ES-I3 (cell line): ENCODE measurements around the gene ALKBH7.
A peak's percentile ranks its signal among the peaks of the same experiment; 100 is the strongest.
"Not testable (repeated sequence)": the region's sequence is repeated elsewhere in the genome, so short reads cannot be mapped to it uniquely, and the experiment has no call there.

Experiments used
- H3K36me3 ChIP-seq: 2 replicates; pipeline ENCODE4 v1.6.1; 2013; ENCODE audit warnings: mild to moderate bottlenecking, low read length, control low read depth, moderate library complexity; ENCODE audit not compliant: insufficient read depth
- H3K4me1 ChIP-seq: 2 replicates; pipeline ENCODE4 v1.6.1; 2013; ENCODE audit warnings: mild to moderate bottlenecking, control low read depth, low read length; ENCODE audit not compliant: insufficient read depth
- H3K9ac ChIP-seq: 2 replicates; pipeline ENCODE4 v1.6.1; 2013; ENCODE audit warnings: low read depth, mild to moderate bottlenecking, low read length, moderate library complexity
- H3K9me3 ChIP-seq: 2 replicates; pipeline ENCODE4 v1.6.1; 2013; ENCODE audit warnings: mild to moderate bottlenecking, low read length, moderate library complexity; ENCODE audit not compliant: control insufficient read depth, insufficient read depth

The ALKBH7 gene

GRCh38 chr19:6357174-6357573 is 15.4 kb upstream of the ALKBH7 start:
- no peaks in the 10 kb centered on the region for H3K36me3 ChIP-seq
- H3K9ac ChIP-seq = no peak overlapping the region
- H3K9me3 ChIP-seq = peaks cover 4% of the 10 kb centered on the region; the same call in 1 of the 2 replicates
- H3K4me1 ChIP-seq = no peaks in the 10 kb centered on the region; the same call in 1 of the 2 replicates

DNA sequence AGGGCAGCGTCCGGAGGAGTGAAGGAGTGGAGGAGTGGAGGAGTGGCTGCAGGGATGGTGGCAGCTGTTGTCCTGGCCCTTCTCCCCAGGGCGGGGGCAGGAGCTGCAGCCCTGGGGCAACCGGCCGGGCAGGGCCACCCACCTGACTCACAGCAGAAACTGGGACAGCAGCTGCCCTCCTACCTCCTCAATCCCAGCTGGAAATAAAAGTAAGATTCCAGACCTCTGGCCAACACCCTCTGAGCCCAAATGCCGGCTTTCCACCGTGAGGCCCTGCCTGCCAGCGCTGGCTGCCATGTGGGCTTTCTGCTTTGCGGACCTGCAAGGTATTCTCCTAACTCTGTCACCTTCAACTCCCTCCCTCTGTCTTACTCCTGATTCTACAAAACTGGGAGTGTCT is 14.6 kb upstream of the ALKBH7 start:
- Histone ChIP-seq H3K9ac (no peak overlapping the region), H3K4me1 (peaks cover 3% of the 10 kb centered on the region; the same call in 1 of the 2 replicates), H3K36me3 (no peaks in the 10 kb centered on the region), H3K9me3 (no peaks in the 10 kb centered on the region)

DNA sequence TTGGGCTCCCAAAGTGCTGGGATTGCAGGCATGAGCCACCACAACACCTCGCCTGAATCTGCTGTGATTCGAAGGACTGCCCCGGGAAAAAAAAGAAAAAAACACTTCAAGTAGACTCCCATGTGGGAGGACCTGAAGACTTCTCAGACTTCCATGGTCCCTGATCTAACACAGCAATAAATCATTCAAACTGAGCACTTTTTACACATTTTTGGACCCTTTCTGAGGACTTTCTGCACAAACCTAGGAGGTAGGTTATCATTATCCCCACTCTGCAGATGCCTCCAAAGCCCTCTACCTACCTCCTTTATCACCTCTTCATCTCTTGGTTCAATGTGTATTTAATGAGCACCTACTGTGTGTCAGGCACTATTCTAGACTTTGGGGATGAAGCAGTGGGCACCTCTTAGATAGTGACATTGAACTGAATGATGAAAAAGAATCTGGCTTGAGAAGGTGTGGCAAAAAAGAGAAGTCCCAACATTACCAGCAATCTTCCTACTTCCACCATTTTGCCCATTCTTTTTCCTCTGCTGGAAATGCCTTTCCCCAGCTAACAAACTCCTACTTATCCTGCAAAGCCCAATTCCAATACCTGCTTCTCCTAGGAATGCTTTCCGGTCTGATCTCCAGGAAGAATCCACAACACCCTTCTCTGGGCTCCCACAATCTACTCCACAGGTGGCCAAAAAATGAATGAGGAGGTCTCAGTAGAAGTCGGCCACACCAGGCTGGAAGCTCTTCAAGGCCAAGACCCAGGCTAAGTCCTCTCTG is 12.8 kb upstream of the ALKBH7 start:
- Histone ChIP-seq H3K4me1 (peaks cover 3% of the 10 kb centered on the region; the same call in 1 of the 2 replicates), H3K36me3 (no peaks in the 10 kb centered on the region), H3K9ac (no peak overlapping the region), H3K9me3 (no peaks in the 10 kb centered on the region)

DNA sequence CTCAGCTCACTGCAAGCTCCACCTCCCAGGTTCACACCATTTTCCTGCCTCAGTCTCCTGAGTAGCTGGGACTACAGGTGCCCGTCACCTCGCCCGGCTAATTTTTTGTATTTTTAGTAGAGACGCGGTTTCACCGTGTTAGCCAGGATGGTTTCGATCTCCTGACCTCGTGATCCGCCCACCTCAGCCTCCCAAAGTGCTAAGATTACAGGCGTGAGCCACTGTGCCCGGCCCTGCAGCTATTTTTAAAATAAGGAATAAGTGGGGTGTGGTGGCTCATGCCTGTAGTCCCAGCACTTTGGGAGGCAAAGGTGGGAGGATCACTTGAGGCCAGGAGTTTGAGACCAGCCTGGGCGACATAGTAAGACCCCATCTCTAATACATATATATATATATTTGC is 12.1 kb upstream of the ALKBH7 start:
- H3K9ac ChIP-seq, H3K36me3 ChIP-seq, H3K4me1 ChIP-seq, H3K9me3 ChIP-seq: not testable (repeated sequence)

DNA sequence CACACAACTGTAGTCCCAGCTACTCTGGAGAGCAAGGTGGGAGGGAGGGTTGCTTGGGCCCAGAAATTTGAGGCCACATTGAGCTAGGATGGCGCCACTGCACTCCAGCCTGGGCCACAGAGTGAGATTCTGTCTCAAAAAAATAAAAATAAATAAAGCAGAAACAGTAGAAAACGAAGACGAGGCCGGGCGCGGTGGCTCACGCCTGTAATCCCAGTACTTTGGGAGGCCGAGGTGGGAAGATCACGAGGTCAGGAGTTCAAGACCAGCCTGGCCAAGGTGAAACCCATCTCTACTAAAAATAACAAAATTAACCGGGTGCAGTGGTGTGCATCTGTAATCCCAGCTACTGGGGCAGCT is 11.8 kb upstream of the ALKBH7 start:
- H3K4me1 ChIP-seq, H3K9me3 ChIP-seq, H3K36me3 ChIP-seq: not testable (repeated sequence)
- H3K9ac ChIP-seq = peak overlapping the region; percentile 65; the same call in 1 of the 2 replicates

- no peaks in the 10 kb centered on the region for H3K9me3 ChIP-seq
- H3K4me1 ChIP-seq = peaks cover 3% of the 10 kb centered on the region; the same call in 1 of the 2 replicates
- H3K36me3 ChIP-seq = peaks cover 7% of the 10 kb centered on the region
- H3K9ac ChIP-seq = peak overlapping the region; percentile 65
These were observed 10.6 kb upstream of the ALKBH7 start for GRCh38 chr19:6362027-6362350.

- Histone ChIP-seq H3K36me3 (peaks cover 7% of the 10 kb centered on the region), H3K9me3 (no peaks in the 10 kb centered on the region), H3K4me1 (peaks cover 3% of the 10 kb centered on the region; the same call in 1 of the 2 replicates), H3K9ac (peak overlapping the region; percentile 65)
These were observed 10.2 kb upstream of the ALKBH7 start for GRCh38 chr19:6362351-6362801.

DNA sequence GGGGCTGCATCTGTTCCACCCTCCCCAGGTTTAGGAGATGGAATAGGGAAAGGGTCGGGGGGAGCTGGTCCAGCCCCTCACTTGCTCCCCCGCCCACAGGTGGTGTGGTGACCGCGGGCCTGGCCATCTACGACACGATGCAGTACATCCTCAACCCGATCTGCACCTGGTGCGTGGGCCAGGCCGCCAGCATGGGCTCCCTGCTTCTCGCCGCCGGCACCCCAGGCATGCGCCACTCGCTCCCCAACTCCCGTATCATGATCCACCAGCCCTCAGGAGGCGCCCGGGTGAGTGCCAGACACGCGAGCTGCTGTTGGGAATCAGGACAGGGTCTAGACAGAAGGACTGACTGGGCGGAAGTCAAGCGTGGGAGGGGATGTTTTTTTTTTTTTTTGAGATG is 8.2 kb upstream of the ALKBH7 start:
- Histone ChIP-seq H3K9me3 (no peaks in the 10 kb centered on the region), H3K36me3 (peaks cover 7% of the 10 kb centered on the region), H3K9ac (no peak overlapping the region), H3K4me1 (0 out of 2 replicates have a peak, but pooled peaks cover 3% of the 10 kb centered on the region)

GRCh38 chr19:6373096-6373812 is 660 bp downstream of the ALKBH7 start:
- H3K9ac ChIP-seq = peak overlapping the region; percentile 82

GRCh38 chr19:6373813-6374108 is 1.2 kb downstream of the ALKBH7 start:
- H3K9ac ChIP-seq = peak overlapping the region; percentile 56
- no peaks in the 10 kb centered on the region for H3K9me3 ChIP-seq
- peaks cover 4% of the 10 kb centered on the region; the same call in 1 of the 2 replicates for H3K36me3 ChIP-seq
- peaks cover 3% of the 10 kb centered on the region; the same call in 1 of the 2 replicates for H3K4me1 ChIP-seq

More at GRCh38 chr19:6373096-6373812, 660 bp downstream of the ALKBH7 start:
- H3K36me3 ChIP-seq = peaks cover 4% of the 10 kb centered on the region; the same call in 1 of the 2 replicates
- no peaks in the 10 kb centered on the region for H3K9me3 ChIP-seq
- H3K4me1 ChIP-seq = peaks cover 3% of the 10 kb centered on the region; the same call in 1 of the 2 replicates

DNA sequence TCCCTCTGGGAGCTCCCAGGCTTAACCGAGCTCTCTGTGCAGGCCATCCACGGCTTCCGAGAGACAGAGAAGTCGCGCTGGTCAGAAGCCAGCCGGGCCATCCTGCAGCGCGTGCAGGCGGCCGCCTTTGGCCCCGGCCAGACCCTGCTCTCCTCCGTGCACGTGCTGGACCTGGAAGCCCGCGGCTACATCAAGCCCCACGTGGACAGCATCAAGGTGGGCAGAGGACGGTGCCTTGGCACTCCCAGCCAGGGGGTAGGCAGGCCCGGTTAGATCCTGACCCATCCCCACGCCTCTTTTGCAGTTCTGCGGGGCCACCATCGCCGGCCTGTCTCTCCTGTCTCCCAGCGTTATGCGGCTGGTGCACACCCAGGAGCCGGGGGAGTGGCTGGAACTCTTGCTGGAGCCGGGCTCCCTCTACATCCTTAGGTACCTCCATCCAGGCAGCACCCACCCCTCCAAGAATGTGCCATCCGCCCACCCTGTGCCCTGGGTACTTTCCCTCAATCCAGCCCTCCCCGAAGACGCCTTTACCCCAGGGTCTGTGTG is 1.6 kb downstream of the ALKBH7 start:
- Histone ChIP-seq H3K4me1 (peaks cover 3% of the 10 kb centered on the region; the same call in 1 of the 2 replicates), H3K36me3 (peaks cover 4% of the 10 kb centered on the region), H3K9me3 (no peaks in the 10 kb centered on the region), H3K9ac (peak overlapping the region; percentile 56)

GRCh38 chr19:6374711-6375410 is 2.3 kb downstream of the ALKBH7 start:
- peaks cover 8% of the 10 kb centered on the region for H3K36me3 ChIP-seq
- H3K9ac ChIP-seq = no peak overlapping the region; the same call in 1 of the 2 replicates
- no peaks in the 10 kb centered on the region for H3K9me3 ChIP-seq
- peaks cover 3% of the 10 kb centered on the region; the same call in 1 of the 2 replicates for H3K4me1 ChIP-seq

DNA sequence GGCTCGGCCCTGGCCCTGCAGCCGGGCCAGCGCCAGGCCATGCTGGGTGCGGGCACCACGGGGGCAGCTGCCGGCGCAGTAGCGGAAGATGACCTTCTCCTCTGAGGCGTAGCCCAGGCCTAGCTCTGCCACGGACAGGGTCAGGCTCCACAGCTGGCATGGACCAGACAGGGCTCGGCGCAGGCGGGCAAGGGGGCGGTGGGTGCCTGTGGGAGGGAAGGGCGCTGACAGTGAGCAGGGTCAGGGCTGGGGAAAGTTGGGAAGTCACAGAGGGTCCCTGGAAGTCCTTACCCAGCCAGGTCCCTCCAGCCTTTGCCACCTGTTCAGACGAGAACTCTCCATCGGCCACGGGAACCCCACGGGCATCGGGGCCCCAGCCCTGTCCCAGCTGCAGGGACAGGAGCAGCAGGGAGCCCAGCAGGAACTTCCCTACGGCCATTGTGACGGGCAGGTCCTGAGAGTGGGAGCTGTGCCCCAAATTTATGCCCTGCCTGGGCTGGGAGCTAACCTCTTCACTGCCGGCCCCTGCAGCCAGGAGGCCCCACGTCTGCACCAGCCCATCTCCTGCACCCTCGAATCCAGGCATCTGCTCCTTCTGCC is 2.9 kb downstream of the ALKBH7 start, which contains the start of gene PSPN:
Gene PSPN (minus strand): TSS at position 523 of the 600 bp plus-strand sequence. CDS start 84 bp downstream, at position 439.
- no peaks in the 10 kb centered on the region for H3K9me3 ChIP-seq
- H3K4me1 ChIP-seq = peaks cover 3% of the 10 kb centered on the region; the same call in 1 of the 2 replicates
- no peak within 1 kb of the TSS for H3K9ac ChIP-seq
- H3K36me3 ChIP-seq = peaks cover 15% of the 10 kb centered on the region
